ENCODE results near the gene KLK1.

DNA sequence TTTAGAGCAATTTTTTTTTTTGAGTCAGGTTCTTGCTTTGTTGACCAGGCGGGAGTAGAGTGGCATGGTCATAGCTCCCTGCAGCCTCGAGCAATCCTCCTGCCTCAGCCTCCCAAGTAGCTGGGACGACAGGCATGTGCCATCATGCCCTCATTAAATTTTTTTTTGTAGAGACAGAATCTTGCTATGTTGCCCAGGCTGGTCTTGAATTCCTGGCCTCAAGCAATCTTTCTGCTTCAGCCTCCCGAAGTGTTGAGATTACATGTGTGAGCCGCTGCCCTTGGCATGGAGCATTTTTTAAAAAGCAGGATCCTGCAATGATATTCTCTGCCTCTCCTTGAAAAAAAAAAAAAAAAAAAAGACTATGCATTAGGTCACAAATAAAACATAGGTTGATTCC, 47.5 kb downstream of the KLK1 start:
- TF ChIP-seq, protein P1, sequence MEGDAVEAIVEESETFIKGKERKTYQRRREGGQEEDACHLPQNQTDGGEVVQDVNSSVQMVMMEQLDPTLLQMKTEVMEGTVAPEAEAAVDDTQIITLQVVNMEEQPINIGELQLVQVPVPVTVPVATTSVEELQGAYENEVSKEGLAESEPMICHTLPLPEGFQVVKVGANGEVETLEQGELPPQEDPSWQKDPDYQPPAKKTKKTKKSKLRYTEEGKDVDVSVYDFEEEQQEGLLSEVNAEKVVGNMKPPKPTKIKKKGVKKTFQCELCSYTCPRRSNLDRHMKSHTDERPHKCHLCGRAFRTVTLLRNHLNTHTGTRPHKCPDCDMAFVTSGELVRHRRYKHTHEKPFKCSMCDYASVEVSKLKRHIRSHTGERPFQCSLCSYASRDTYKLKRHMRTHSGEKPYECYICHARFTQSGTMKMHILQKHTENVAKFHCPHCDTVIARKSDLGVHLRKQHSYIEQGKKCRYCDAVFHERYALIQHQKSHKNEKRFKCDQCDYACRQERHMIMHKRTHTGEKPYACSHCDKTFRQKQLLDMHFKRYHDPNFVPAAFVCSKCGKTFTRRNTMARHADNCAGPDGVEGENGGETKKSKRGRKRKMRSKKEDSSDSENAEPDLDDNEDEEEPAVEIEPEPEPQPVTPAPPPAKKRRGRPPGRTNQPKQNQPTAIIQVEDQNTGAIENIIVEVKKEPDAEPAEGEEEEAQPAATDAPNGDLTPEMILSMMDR (IDR thresholded peaks at IDR 0.05), result no peak
- TF ChIP-seq POLR2A (IDR thresholded peaks at IDR 0.05), result no peak

Data from adrenal gland (tissue), 5 donors.